ENCODE results near the gene PDSS2.

PDSS2 gene

DNA sequence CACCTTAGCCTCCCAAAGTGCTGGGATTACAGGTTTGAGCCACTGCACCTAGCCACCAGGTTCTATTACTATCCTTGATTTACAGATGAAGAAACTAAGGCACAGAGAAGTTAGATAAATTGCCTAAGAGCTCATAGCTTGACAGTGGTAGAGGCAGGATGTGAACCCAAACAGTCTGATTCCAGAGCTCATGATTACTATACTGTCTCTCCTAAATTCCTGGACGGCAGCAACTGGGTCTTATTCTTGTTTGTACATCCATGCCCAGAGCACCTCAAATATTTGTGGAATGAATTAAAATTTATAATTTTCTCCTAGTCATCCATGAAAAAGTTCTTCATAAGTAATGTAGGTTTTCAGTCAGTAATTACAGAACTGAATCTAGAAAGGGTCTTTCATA lies 15.1 kb downstream of the PDSS2 start:
- no peak for DNase-seq (ENCODE audit: extremely low read depth, low read depth)
- TF ChIP-seq, protein P1, sequence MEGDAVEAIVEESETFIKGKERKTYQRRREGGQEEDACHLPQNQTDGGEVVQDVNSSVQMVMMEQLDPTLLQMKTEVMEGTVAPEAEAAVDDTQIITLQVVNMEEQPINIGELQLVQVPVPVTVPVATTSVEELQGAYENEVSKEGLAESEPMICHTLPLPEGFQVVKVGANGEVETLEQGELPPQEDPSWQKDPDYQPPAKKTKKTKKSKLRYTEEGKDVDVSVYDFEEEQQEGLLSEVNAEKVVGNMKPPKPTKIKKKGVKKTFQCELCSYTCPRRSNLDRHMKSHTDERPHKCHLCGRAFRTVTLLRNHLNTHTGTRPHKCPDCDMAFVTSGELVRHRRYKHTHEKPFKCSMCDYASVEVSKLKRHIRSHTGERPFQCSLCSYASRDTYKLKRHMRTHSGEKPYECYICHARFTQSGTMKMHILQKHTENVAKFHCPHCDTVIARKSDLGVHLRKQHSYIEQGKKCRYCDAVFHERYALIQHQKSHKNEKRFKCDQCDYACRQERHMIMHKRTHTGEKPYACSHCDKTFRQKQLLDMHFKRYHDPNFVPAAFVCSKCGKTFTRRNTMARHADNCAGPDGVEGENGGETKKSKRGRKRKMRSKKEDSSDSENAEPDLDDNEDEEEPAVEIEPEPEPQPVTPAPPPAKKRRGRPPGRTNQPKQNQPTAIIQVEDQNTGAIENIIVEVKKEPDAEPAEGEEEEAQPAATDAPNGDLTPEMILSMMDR (IDR thresholded peaks at IDR 0.05; ENCODE audit: low read depth, low read length, missing control alignments): no peak
- H3K4me3 ChIP-seq (replicated peaks; ENCODE audit: low read depth, low read length): no peak overlapping the region

DNA sequence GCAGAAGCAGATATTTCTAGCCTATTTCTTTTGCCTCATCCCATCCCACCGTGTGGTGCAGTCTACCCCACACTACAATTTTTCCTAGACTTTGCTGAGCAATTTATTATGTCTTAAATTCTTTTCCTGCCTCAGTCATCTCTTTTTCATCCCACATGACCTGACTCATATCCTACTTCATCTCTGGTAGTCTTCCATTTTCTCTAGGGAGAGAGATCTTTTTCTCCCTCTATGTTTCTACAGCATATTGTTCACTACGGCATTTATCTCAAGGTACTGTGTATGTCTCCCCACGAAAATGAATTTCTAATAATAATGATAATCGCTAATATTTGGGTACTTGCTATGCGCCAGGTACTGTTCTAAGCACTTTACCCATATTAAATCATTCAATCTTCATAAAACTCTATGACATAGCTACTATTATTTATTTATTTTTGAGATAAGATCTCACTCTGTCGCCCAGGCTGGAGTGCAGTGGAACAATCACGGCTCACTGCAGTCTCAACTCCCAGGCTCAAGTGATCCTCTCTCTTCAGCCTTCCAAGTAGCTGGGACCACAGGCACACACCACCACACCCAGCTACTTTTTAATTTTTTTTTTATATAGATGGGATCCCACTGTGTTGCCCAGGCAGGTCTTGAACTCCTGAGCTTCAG lies 15.6 kb downstream of the PDSS2 start:
- no peak overlapping the region for H3K4me3 ChIP-seq (replicated peaks; ENCODE audit: low read depth, low read length)
- TF ChIP-seq, protein P1 (IDR thresholded peaks at IDR 0.05; ENCODE audit: low read depth, low read length, missing control alignments): no peak
- no peak for DNase-seq (ENCODE audit: extremely low read depth, low read depth)

DNA sequence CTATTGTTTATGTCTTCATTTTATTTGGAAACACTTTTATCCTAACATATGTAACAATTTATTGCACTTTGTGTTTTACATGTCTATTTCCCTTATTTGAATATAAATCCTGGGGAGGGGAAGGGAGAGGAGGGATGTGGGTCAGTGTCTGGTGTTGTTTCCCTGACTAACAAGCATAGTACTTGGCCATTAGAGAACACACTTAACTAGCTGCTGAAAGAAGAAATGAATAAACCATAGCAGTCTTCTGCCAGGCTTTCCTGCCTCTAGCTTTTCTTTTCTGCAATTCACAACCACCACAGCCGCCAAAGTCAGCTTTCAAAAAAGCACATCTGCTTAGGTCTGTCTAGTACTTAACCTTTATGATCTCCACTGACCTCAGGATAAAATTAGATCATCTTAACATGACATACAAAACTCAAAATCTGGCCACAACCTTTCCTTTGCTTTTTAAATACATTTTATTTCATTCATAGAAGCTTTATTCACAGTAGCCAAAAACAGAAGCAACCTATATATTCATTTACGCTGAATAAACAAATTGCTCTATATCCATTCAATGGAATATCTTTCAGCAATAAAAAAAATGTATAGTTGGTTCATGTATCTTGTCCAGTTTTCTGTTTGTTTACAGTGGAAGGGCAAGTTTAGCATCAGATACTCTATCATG lies 16.3 kb downstream of the PDSS2 start:
- TF ChIP-seq, protein P1 (IDR thresholded peaks at IDR 0.05; ENCODE audit: low read depth, low read length, missing control alignments): no peak

DNA sequence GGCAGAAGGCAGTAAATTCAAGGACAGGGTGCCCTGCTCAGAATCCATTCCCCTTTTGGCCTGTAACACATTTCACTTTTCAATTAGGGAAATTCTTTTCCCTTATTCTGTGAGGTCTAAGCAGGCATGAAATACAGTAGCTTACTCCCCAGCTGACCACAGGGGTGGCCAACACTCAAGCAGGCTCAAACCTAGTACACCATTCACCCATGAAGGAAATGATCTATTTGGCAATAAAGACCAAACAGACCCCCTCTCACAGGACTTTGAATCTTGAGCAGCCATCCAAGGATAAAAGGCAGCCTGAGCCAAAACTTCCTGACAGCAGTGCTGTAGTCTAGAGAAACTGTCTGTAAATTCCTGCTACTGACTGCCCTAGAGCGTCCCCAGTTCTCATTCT lies 17.7 kb downstream of the PDSS2 start:
- no peak for DNase-seq (ENCODE audit: extremely low read depth, low read depth)
- TF ChIP-seq, protein P1 (IDR thresholded peaks at IDR 0.05; ENCODE audit: low read depth, low read length, missing control alignments): no peak
- no peak overlapping the region for H3K4me3 ChIP-seq (replicated peaks; ENCODE audit: low read depth, low read length)

More for the DNA sequence above, 16.3 kb downstream of the PDSS2 start:
- DNase-seq (ENCODE audit: extremely low read depth, low read depth): no peak
- no peak overlapping the region for H3K4me3 ChIP-seq (replicated peaks; ENCODE audit: low read depth, low read length)

DNA sequence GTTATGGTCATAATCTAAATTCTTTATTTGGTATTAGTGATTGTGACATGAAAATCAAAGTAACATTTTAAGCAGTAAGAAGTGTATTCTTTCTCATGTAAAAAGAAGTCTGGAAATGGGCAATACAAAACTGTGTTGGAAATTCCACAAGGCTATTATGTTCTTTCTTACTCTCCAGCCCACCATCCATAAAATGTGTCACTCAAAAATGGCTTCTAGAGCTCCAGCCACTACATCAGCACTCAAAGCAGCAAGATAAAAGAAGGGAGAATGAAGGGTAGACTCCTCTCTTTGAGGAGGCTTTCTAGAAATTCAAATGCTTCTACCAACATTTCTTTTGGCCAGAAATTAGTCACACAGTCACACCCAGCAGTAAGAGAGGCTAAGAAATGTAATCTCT lies 18.4 kb downstream of the PDSS2 start:
- no peak for DNase-seq (ENCODE audit: extremely low read depth, low read depth)
- TF ChIP-seq, protein P1 (IDR thresholded peaks at IDR 0.05; ENCODE audit: low read depth, low read length, missing control alignments): no peak
- no peak overlapping the region for H3K4me3 ChIP-seq (replicated peaks; ENCODE audit: low read depth, low read length)

DNA sequence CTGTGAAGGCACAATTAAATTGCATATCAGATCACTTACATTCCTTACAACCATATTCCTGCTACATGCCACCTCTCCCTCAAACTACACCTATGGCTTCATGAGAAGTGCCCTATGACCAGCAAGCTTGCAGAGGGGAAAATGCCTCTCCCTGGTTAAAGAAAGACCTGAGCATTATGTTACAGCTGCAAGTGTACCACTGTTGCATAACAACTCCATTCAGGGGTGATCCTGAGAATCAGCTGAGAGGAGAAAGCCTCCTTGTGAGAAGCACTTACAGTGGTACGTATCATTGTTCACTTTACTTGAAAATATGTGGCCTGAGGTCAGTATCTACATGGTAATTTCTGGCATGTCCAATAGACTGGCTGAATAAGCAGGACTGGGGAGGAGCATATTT lies 20.0 kb downstream of the PDSS2 start:
- TF ChIP-seq, protein P1 (IDR thresholded peaks at IDR 0.05; ENCODE audit: low read depth, low read length, missing control alignments): no peak
- H3K4me3 ChIP-seq (replicated peaks; ENCODE audit: low read depth, low read length): no peak overlapping the region

More for the DNA sequence above, 20.0 kb downstream of the PDSS2 start:
- no peak for DNase-seq (ENCODE audit: extremely low read depth, low read depth)
